Transverse colon (tissue), 3 donors: ENCODE data around the gene ADGRG4.

Experiments used
- CTCF ChIP-seq, 5 experiments: fragments of 200-600 bp in 3 of 5; fragments of 450-650 bp in 2 of 5; sonication (generic) in 3 of 5; IDR thresholded peaks; 1 replicate in 2 of 5; 2 replicates in 3 of 5; pipeline ENCODE4 v1.5.1; 2016 to 2017; ENCODE audit warnings: antibody characterized with exemption in 5 of 5, inconsistent platforms in 3 of 5, mild to moderate bottlenecking in 2 of 5, moderate library complexity in 1 of 5
- EP300 ChIP-seq: sonication (generic); formaldehyde crosslinking; IDR thresholded peaks from one replicate; pipeline ENCODE4 v1.6.1; 2017; ENCODE audit warnings: antibody characterized with exemption, low read depth
- POLR2A ChIP-seq: fragments of 450-650 bp; IDR thresholded peaks from one replicate; pipeline ENCODE4 v1.6.1; 2016; ENCODE audit warnings: antibody characterized with exemption, mild to moderate bottlenecking, moderate library complexity

- TF ChIP-seq POLR2A (no peak), CTCF (IDR thresholded peaks at IDR 0.05) (no peak), EP300 (no peak)
Observed at GRCh38 chrX:136397001-136397400, 96.2 kb downstream of the ADGRG4 start.
